ENCODE data around the gene TRIM6.
"Not testable (repeated sequence)": the region's sequence is repeated elsewhere in the genome, so short reads cannot be mapped to it uniquely, and the experiment has no call there.

TRIM6 gene

GRCh38 chr11:5604896-5605295 lies 8.5 kb downstream of the TRIM6 start:
- no peak for DNase-seq

- DNase-seq, result no peak
Measured at GRCh38 chr11:5605849-5606248, 9.4 kb downstream of the TRIM6 start.

- DNase-seq, result no peak
Measured at GRCh38 chr11:5608808-5609207, 12.4 kb downstream of the TRIM6 start.

- no peak for DNase-seq
Measured at GRCh38 chr11:5610446-5610845, 14.0 kb downstream of the TRIM6 start.

- DNase-seq, result no peak
Measured at GRCh38 chr11:5611627-5612026, 15.2 kb downstream of the TRIM6 start.

GRCh38 chr11:5618807-5619206 lies 22.4 kb downstream of the TRIM6 start:
- DNase-seq, result no peak

GRCh38 chr11:5620651-5621521 lies 24.4 kb downstream of the TRIM6 start:
- DNase-seq, result no peak

GRCh38 chr11:5621580-5621979 lies 25.1 kb downstream of the TRIM6 start:
- no peak for DNase-seq

GRCh38 chr11:5622802-5623201 lies 26.4 kb downstream of the TRIM6 start:
- DNase-seq, result no peak

- no peak for DNase-seq
Measured at GRCh38 chr11:5624489-5625279, 28.2 kb downstream of the TRIM6 start, which contains the start of gene TRIM34. TRIM34 (plus strand) TSS chr11:5625001; CDS start chr11:5632332, 7,331 bp downstream.

GRCh38 chr11:5625281-5625680 lies 28.8 kb downstream of the TRIM6 start:
- no peak for DNase-seq

GRCh38 chr11:5626196-5626595 lies 29.8 kb downstream of the TRIM6 start:
- DNase-seq, result no peak

GRCh38 chr11:5631417-5631816 lies 35.0 kb downstream of the TRIM6 start:
- no peak for DNase-seq

- no peak for DNase-seq
Measured at GRCh38 chr11:5631969-5632635, 35.7 kb downstream of the TRIM6 start.

- DNase-seq, result no peak
Measured at GRCh38 chr11:5639953-5640352, 43.5 kb downstream of the TRIM6 start.

GRCh38 chr11:5643585-5643984 lies 47.1 kb downstream of the TRIM6 start:
- no peak for DNase-seq

GRCh38 chr11:5646139-5646538 lies 49.7 kb downstream of the TRIM6 start:
- no peak for DNase-seq

- DNase-seq, result no peak
Measured at GRCh38 chr11:5655474-5655873, 59.0 kb downstream of the TRIM6 start.

- DNase-seq, result not testable (repeated sequence)
Measured at GRCh38 chr11:5656956-5657355, 60.5 kb downstream of the TRIM6 start.

GRCh38 chr11:5658318-5658717 lies 61.9 kb downstream of the TRIM6 start:
- no peak for DNase-seq

Measured in NCI-H446 (cell line).